Esophagus muscularis mucosa (tissue), 4 donors: Measurements from ENCODE around the gene CNNM2. TPM values are rescaled to one million over a fixed set of nuclear protein-coding genes. Genes with fewer than 3 reads are reported as not detected.
A peak's percentile ranks its signal among the peaks of the same experiment; 100 is the strongest.

ENCODE experiments used
- DNase-seq: peaks from one replicate; pipeline ENCODE4 v3.0.0-alpha.2; 2017; ENCODE audit errors: extremely low spot score
- H3K27ac ChIP-seq, 4 donors: fragments of 200-600 bp; sonication (generic); replicated peaks in 1 of 4; 1 replicate in 3 of 4; 2 replicates in 1 of 4; pipeline ENCODE4 v1.5.1; 2016 to 2019; ENCODE audit warnings: mild to moderate bottlenecking in 1 of 4
- H3K27me3 ChIP-seq, 4 donors: fragments of 200-600 bp; sonication (generic); one replicate each; pipeline versions ENCODE4 v1.5.1 to v1.6.0; 2016 to 2019
- H3K36me3 ChIP-seq, 4 donors: fragments of 200-600 bp; sonication (generic); one replicate each; pipeline ENCODE4 v1.5.1; 2016 to 2019
- H3K4me1 ChIP-seq, 4 donors: fragments of 200-600 bp; sonication (generic); one replicate each; pipeline ENCODE4 v1.5.1; 2016 to 2019
- H3K4me3 ChIP-seq, 4 donors: fragments of 200-600 bp; sonication (generic); 1 replicate in 2 of 4; 2 replicates in 2 of 4; pipeline ENCODE4 v1.5.1; 2016 to 2019; ENCODE audit warnings: mild to moderate bottlenecking in 4 of 4, moderate library complexity in 1 of 4
- H3K9me3 ChIP-seq, 4 donors: fragments of 200-600 bp; sonication (generic); 1 replicate in 3 of 4; 2 replicates in 1 of 4; pipeline ENCODE4 v1.5.1; 2016 to 2019
- EP300 ChIP-seq: sonication (generic); formaldehyde crosslinking; IDR thresholded peaks from one replicate; pipeline ENCODE4 v1.6.1; 2017; ENCODE audit warnings: antibody characterized with exemption
- POLR2A ChIP-seq: fragments of 450-650 bp; IDR thresholded peaks from one replicate; pipeline ENCODE4 v1.6.1; 2017; ENCODE audit warnings: antibody characterized with exemption, moderate library complexity, mild to moderate bottlenecking, low read depth
- POLR2AphosphoS5 ChIP-seq, 2 donors: sonication (generic); formaldehyde crosslinking; IDR thresholded peaks; one replicate each; pipeline ENCODE4 v1.6.1; 2017; ENCODE audit warnings: antibody characterized with exemption in 2 of 2
- WGBS: methylation state at CpG from one replicate; pipeline ENCODE4 v1.1.5; 2018; 5-methylcytosine and 5-hydroxymethylcytosine counted together
- intact Hi-C: fragments of 100-400 bp; cut with DNase I; formaldehyde crosslinking; loops from one replicate; pipeline ENCODE4 v1.15.1; 2023
- total RNA-seq, 4 donors: library from RNA; depleted of rRNA; stranded (reverse); fragments of >200 nt; gene quantifications; one replicate each; pipeline versions ENCODE4 v1.1.0 to v1.2.1, GENCODE V29; 2016
- TF ChIP-seq, protein P1 (sequence below), 3 experiments: fragments of 200-600 bp in 2 of 3; fragments of 450-650 bp in 1 of 3; sonication (generic) in 2 of 3; IDR thresholded peaks; one replicate each; pipeline ENCODE4 v1.5.1; 2017 to 2019; ENCODE audit warnings: antibody characterized with exemption in 3 of 3, mild to moderate bottlenecking in 2 of 3, moderate library complexity in 1 of 3

The CNNM2 gene
- total RNA-seq, 4 donors from 2014 or later: 4.0 to 9.3 (median 5.4) TPM

DNA sequence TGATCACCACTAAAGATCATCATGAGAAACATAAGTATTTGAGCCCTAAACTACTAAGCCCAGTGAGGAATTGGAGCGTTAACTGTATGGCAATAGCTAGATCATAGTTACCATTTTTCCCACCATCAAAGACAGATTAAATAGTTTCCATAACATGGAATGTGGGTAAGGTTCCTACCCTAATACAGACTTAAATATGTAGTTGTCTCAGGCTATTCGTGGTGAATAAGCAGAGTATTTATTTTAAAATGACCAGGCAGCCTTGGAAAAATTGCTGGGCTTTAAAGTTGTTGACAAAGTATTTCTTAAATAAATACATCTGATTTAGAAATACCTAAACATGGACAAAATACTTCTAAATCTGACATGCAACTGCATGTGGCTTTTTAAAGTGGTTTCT lies 168.2 kb downstream of the CNNM2 start:
- H3K27me3 ChIP-seq: no peaks in the 10 kb centered on the region
- no peak overlapping the region for H3K4me3 ChIP-seq
- peaks cover 38 to 92% (median 73%) of the 10 kb centered on the region in 4 donors for H3K36me3 ChIP-seq
- DNase-seq: no peak
- intact Hi-C loops: no loop called here
- H3K9me3 ChIP-seq: no peaks in the 10 kb centered on the region
- peak overlapping the region in 2 of 4 donors; percentile 11 to 35 for H3K27ac ChIP-seq
- 56% methylated on average over 2 of the region's 2 CpGs for WGBS
- peaks cover 0 to 13% (median 6%) of the 10 kb centered on the region in 4 donors for H3K4me1 ChIP-seq
- TF ChIP-seq POLR2A (no peak), EP300 (no peak), POLR2AphosphoS5 (IDR thresholded peaks at IDR 0.05) (no peak)
- TF ChIP-seq, protein P1, sequence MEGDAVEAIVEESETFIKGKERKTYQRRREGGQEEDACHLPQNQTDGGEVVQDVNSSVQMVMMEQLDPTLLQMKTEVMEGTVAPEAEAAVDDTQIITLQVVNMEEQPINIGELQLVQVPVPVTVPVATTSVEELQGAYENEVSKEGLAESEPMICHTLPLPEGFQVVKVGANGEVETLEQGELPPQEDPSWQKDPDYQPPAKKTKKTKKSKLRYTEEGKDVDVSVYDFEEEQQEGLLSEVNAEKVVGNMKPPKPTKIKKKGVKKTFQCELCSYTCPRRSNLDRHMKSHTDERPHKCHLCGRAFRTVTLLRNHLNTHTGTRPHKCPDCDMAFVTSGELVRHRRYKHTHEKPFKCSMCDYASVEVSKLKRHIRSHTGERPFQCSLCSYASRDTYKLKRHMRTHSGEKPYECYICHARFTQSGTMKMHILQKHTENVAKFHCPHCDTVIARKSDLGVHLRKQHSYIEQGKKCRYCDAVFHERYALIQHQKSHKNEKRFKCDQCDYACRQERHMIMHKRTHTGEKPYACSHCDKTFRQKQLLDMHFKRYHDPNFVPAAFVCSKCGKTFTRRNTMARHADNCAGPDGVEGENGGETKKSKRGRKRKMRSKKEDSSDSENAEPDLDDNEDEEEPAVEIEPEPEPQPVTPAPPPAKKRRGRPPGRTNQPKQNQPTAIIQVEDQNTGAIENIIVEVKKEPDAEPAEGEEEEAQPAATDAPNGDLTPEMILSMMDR (IDR thresholded peaks at IDR 0.05): no peak

DNA sequence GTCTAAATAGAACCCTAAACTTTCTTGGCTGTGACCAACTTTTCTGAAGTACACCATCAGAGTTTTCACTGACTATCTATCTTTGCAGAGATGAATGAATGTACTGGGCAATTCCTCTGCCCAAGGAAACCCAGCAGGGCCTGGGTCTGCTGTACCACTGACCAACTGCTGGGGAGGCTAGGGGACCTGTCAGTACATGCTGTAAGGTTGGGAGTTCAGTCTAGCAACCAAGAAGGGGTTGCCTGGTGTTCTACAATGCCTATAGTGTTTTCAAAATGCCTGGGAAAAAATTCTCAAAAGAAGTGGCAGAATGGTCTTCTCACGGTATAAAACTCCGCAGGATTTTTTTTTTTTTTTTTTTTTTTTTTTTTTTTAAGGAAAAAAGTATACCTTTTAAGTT lies 168.7 kb downstream of the CNNM2 start:
- H3K4me3 ChIP-seq: no peak overlapping the region
- peak; percentile 21 for DNase-seq
- peaks cover 0 to 13% (median 6%) of the 10 kb centered on the region in 4 donors for H3K4me1 ChIP-seq
- no peaks in the 10 kb centered on the region for H3K27me3 ChIP-seq
- WGBS: 95% methylated on average over 2 of the region's 2 CpGs
- H3K27ac ChIP-seq: no peak overlapping the region
- no peaks in the 10 kb centered on the region for H3K9me3 ChIP-seq
- intact Hi-C loops: no loop called here
- H3K36me3 ChIP-seq: peaks cover 44 to 97% (median 79%) of the 10 kb centered on the region in 4 donors
- no peak for TF ChIP-seq POLR2AphosphoS5 (IDR thresholded peaks at IDR 0.05)
- TF ChIP-seq, protein P1 (IDR thresholded peaks at IDR 0.05): no peak
- TF ChIP-seq EP300: no peak
- no peak for TF ChIP-seq POLR2A

DNA sequence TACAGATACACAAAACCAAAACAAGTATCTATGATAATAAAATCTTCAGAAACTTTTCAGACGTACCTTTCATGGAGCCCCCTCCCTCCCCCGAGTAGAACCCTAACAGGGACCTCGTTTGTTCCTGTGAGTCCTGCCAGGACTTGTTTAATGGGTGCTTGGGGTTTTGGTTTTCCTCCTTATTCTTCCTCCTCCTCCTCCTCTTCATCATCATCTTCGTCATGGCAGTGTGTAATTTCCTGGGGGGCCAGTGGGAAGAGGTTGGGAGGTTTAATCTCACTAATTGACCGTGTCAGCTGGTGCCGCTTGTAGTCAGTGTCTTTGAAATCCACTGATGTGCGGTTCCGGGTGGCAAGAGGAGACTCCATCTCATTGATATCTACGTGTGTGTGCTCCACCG lies 171.4 kb downstream of the CNNM2 start:
- no peak for TF ChIP-seq POLR2AphosphoS5 (IDR thresholded peaks at IDR 0.05)
- TF ChIP-seq, protein P1 (IDR thresholded peaks at IDR 0.05): no peak
- TF ChIP-seq EP300: no peak
- TF ChIP-seq POLR2A: no peak
- H3K4me1 ChIP-seq: peaks cover 0 to 13% (median 6%) of the 10 kb centered on the region in 4 donors
- peaks cover 70 to 100% (median 89%) of the 10 kb centered on the region in 4 donors for H3K36me3 ChIP-seq
- no peaks in the 10 kb centered on the region for H3K9me3 ChIP-seq
- H3K4me3 ChIP-seq: no peak overlapping the region
- no peak for DNase-seq
- 88% methylated on average over 10 of the region's 10 CpGs for WGBS
- no peaks in the 10 kb centered on the region for H3K27me3 ChIP-seq
- H3K27ac ChIP-seq: no peak overlapping the region
- intact Hi-C loops: no loop called here

DNA sequence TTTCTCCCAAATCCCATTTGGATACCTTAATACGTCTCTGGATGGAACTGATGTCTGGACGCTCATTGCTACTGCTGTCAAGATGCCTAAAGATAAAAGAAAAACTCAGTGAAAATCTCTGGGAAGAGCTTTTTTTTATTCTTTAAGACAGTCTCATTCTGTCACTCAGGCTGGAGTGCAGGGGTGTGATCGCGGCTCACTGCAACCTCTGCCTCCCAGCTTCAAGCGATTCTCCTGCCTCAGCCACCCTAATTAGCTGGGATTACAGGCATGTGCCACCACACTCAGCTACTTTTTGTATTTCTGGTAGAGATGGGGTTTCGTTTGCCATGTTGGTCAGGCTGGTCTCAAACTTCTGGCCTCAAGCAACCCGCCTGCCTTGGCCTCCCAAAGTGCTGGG lies 172.8 kb downstream of the CNNM2 start:
- intact Hi-C loops: no loop called here
- TF ChIP-seq, protein P1 (IDR thresholded peaks at IDR 0.05): no peak
- TF ChIP-seq POLR2AphosphoS5 (IDR thresholded peaks at IDR 0.05) (no peak), POLR2A (no peak), EP300 (no peak)
- H3K4me1 ChIP-seq: peaks cover 0 to 10% (median 6%) of the 10 kb centered on the region in 4 donors
- no peaks in the 10 kb centered on the region for H3K27me3 ChIP-seq
- no peak for DNase-seq
- WGBS: 98% methylated on average over 7 of the region's 7 CpGs
- no peaks in the 10 kb centered on the region for H3K9me3 ChIP-seq
- peaks cover 70 to 100% (median 87%) of the 10 kb centered on the region in 4 donors for H3K36me3 ChIP-seq
- no peak overlapping the region for H3K27ac ChIP-seq
- no peak overlapping the region for H3K4me3 ChIP-seq

DNA sequence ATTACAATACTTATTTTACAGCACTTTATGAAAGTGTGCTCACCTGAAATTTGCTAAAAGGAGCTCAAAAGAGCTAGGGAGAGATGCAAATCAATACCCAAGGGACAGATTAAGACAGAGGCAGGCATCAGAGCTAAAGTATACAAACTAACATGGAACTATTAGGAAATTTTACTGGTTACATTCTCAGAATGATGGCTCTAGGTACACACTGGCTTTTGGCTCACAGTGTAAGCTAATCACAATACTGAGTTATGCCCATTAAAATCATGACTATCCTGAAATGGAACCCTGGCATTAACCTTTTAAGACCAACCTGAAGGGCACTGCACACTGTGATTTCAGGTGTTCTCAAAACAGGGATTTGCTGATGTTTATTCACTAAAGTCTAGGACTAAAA lies 176.9 kb downstream of the CNNM2 start:
- H3K4me3 ChIP-seq: no peak overlapping the region
- H3K4me1 ChIP-seq: no peaks in the 10 kb centered on the region
- no peak overlapping the region for H3K27ac ChIP-seq
- intact Hi-C loops: no loop called here
- no peaks in the 10 kb centered on the region for H3K9me3 ChIP-seq
- DNase-seq: no peak
- TF ChIP-seq, protein P1 (IDR thresholded peaks at IDR 0.05): no peak
- no peak for TF ChIP-seq POLR2AphosphoS5 (IDR thresholded peaks at IDR 0.05)
- TF ChIP-seq POLR2A: no peak
- TF ChIP-seq EP300: no peak
- H3K27me3 ChIP-seq: no peaks in the 10 kb centered on the region
- H3K36me3 ChIP-seq: peaks cover 72 to 100% (median 88%) of the 10 kb centered on the region in 4 donors
